Measurements from ENCODE around the gene HLX.

The HLX gene, protein sequence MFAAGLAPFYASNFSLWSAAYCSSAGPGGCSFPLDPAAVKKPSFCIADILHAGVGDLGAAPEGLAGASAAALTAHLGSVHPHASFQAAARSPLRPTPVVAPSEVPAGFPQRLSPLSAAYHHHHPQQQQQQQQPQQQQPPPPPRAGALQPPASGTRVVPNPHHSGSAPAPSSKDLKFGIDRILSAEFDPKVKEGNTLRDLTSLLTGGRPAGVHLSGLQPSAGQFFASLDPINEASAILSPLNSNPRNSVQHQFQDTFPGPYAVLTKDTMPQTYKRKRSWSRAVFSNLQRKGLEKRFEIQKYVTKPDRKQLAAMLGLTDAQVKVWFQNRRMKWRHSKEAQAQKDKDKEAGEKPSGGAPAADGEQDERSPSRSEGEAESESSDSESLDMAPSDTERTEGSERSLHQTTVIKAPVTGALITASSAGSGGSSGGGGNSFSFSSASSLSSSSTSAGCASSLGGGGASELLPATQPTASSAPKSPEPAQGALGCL

GRCh38 chr1:220879076-220879508, at the start of gene HLX:
TSS of gene HLX (plus strand) at chr1:220879443. CDS start at chr1:220879858, 415 bp downstream.
- no peak for DNase-seq (ENCODE audit: low read depth)

GRCh38 chr1:220833436-220833835, 45.8 kb upstream of the HLX start:
- no peak for DNase-seq (ENCODE audit: low read depth)

- no peak for DNase-seq (ENCODE audit: low read depth)
Measured at GRCh38 chr1:220834155-220834870, 44.9 kb upstream of the HLX start.

- no peak for DNase-seq (ENCODE audit: low read depth)
Measured at GRCh38 chr1:220838578-220838977, 40.7 kb upstream of the HLX start.

- DNase-seq (ENCODE audit: low read depth) = no peak
Measured at GRCh38 chr1:220839474-220839873, 39.8 kb upstream of the HLX start.

DNA sequence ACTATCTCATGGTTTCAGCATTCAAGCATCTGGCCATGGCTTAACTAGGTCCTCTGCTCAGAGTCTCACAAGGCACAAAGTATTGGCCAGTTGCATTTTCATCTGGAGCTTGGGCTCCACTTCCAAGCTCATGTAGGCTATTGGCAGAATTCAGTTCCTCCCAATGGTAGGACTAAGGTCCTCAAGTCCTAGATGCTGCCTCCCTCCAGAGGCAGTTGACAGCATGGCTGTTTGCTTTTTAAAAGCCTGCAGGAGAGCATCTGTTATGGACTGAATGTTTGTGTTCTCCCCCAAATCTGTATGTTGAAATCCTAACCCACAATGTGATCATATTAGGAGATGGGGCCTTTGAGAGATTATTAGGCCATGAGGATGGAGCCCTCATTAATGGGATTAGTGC, 38.0 kb upstream of the HLX start:
- DNase-seq (ENCODE audit: low read depth) = no peak

GRCh38 chr1:220843481-220844011, 35.7 kb upstream of the HLX start:
- no peak for DNase-seq (ENCODE audit: low read depth)

DNA sequence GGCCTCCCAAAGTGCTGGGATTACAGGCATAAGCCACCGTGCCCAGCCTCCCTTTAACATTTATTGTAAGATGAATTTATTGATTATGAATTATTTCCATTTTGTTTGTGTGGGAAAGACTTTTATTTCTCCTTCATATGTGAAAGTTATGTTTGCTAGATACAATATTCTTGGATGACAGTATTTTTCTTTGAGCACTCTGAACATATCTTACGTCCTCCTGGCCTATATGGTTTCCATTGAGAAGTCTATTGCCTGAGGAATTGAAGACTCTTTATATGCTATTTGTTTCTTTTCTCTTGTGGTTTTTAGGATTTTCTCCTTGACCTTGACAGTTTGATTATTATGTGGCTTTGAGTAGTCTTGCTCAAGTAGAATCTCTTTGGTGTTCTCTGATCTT, 26.8 kb upstream of the HLX start:
- no peak for DNase-seq (ENCODE audit: low read depth)

- DNase-seq (ENCODE audit: low read depth) = no peak
Measured at GRCh38 chr1:220872296-220872695, 6.9 kb upstream of the HLX start.

GRCh38 chr1:220873087-220873486, 6.2 kb upstream of the HLX start:
- no peak for DNase-seq (ENCODE audit: low read depth)

DNA sequence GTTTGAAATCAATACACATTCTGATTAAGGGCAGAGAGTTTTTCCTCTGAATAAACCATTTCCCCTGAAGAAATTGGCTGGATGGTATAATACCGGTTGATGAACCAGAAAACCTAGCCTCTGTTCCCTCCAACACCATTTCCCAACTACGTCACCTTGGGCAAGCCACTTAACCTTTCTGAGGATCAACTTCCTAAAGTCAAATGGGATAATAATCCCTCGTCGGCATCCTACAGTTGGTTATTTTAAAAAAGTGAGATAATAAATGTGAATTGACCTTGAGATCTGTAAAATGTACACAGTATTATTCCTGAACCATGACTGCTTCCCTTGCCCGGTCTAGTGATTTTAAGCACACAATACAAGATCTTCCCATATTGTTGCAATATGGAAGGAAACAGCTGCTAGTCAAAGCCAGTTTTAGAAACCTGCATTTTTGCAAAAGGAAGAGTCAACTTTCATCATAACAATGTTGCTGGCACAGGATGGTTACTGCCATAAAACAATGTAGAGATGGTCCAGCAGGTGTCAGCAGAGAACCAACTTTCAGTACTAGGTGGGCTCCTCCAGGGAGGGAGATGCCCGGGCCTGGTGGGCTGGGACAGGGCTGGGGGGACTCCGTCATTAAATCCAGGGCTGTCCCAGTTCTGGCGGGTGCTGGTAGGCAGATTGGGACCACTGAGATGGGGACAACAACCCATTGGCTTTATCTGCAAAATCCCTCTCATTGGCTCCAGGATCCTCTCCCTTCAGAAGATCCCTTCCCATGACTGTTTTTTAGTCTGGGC, 5.2 kb upstream of the HLX start:
- no peak for DNase-seq (ENCODE audit: low read depth)

DNA sequence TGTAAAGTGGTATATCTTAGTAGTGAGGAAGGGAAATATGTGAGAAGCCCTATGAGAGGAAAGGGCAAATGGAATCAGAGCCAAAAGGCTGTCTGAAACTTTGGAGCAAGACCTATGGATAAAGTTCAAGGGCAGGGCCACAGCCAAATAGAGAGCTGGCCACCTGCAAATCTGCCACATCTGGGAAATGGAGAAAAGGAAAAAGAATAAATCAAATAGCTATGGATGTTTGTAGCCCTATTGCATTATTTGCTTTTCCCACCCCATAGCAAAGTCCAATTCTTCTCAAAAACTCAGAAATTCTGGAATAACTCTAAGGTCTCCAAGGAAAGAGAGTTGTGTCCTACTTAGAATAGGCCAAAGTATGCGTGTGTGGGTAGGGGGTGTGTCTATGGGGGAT, 4.0 kb upstream of the HLX start:
- no peak for DNase-seq (ENCODE audit: low read depth)

DNA sequence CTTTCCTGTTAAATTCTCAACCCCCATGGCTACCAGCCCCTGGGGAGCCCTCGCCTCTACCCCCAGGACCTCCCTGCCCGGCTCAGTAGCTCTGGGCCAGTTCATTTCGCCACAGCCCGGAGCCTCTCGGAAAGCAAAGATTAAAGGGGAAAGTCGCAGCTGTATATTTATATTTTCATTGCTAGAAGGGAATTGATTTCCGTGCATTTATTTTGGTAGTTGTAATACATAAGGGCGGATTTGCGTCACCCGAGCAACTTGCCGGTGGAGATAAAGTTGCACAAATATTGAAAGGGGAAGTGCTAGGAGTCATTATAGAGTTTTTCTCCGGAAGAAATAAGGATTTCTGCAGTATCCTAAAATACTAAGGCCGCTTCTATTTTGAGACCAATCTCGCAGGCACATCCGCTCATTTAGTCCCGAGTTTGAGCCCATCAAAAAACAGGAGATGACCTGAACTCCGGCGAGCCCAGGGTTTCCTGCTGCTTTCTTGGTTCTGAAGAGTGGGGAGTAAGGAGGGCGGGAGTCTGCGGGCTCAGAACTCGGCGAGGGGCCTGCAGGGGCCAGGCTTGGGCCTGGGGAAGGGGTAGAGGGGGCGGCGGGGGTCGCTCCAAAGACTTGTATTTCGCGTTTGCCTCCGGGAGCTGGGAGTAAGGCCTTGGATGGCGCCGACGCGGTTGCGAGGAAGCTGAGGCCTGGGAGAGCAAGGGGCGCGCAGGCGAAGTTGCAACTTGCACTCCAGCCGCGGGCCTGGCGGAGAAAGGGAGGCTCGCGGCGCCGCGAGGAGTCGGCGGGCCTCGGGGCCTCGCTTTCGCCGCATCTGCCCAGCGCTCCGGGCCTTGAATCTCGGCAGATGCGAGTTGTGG, 2.5 kb upstream of the HLX start:
- no peak for DNase-seq (ENCODE audit: low read depth)

GRCh38 chr1:220877377-220878095, 1.7 kb upstream of the HLX start:
- DNase-seq (ENCODE audit: low read depth) = no peak

- DNase-seq (ENCODE audit: low read depth) = no peak
Measured at GRCh38 chr1:220878191-220879075, 810 bp upstream of the HLX start.

- DNase-seq (ENCODE audit: low read depth) = no peak
Measured at GRCh38 chr1:220879509-220880361, 492 bp downstream of the HLX start.

- DNase-seq (ENCODE audit: low read depth) = no peak
Measured at GRCh38 chr1:220880362-220880670, 1.1 kb downstream of the HLX start.

DNA sequence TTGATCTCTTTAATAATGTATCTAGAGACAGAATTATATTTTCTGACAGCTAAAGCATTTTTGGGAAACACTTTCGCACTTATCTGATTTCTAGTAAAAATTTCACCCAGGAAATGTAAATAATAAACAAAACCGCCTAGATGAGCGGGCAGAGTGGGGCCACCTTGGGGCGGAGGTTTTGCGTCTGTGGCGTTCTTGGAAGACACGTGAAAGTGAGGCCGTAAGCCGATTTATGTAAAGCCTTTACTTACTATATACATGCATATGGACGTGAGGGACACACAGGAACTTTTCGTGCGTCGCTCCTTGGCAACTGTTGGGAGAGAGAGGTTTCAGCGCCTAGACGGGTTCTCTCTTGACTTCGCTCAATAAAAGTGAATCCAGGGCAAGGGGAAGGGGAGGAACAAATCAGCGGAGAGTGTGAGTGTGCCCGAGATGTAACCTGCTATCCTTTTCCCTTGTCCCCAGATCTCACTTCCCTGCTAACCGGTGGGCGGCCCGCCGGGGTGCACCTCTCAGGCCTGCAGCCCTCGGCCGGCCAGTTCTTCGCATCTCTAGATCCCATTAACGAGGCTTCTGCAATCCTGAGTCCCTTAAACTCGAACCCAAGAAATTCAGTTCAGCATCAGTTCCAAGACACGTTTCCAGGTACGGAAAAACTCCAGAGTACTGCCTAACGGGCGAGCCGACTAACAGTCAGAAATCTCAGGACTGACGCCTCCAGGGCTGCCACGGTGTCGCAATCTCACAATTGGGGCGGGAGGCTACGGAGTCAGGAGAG, 1.7 kb downstream of the HLX start:
- no peak for DNase-seq (ENCODE audit: low read depth)

Data from stimulated activated CD8-positive, alpha-beta memory T cell treated with anti-CD3 and anti-CD28 coated beads, Interleukin-15, amount 100 ng/mL, for 24 hours (primary cell).